Neural progenitor cell (in vitro differentiated cells): ENCODE measurements around the gene TBPL2. TPM values are rescaled to one million over a fixed set of nuclear protein-coding genes. Genes with fewer than 3 reads are reported as not detected.
A peak's percentile ranks its signal among the peaks of the same experiment; 100 is the strongest.
"Not testable (repeated sequence)": the region's sequence is repeated elsewhere in the genome, so short reads cannot be mapped to it uniquely, and the experiment has no call there.

Source experiments
- DNase-seq: peaks from one replicate; pipeline ENCODE4 v3.0.0-alpha.2; 2016; ENCODE audit warnings: low spot score
- H2AFZ ChIP-seq: fragments of 200-600 bp; sonication (generic); replicated peaks from 2 replicates; pipeline ENCODE4 v1.6.1; 2016; ENCODE audit warnings: antibody characterized with exemption
- H3F3A ChIP-seq: fragments of 200-600 bp; sonication (generic); 2 replicates; pipeline ENCODE4 v1.6.1; 2016; ENCODE audit warnings: antibody characterized with exemption, low read depth
- H3K27ac ChIP-seq: fragments of 200-600 bp; sonication (generic); 2 replicates; pipeline ENCODE4 v1.5.1; 2016; ENCODE audit warnings: mild to moderate bottlenecking
- H3K27me3 ChIP-seq: fragments of 200-600 bp; sonication (generic); 2 replicates; pipeline ENCODE4 v1.6.1; 2016; ENCODE audit warnings: mild to moderate bottlenecking, moderate library complexity
- H3K36me3 ChIP-seq: fragments of 200-600 bp; sonication (generic); 2 replicates; pipeline ENCODE4 v1.5.1; 2016
- H3K4me1 ChIP-seq: fragments of 200-600 bp; sonication (generic); 2 replicates; pipeline ENCODE4 v1.6.1; 2016; ENCODE audit warnings: mixed run types
- H3K4me2 ChIP-seq: fragments of 200-600 bp; sonication (generic); 2 replicates; pipeline ENCODE4 v1.6.1; 2016
- H3K4me3 ChIP-seq: fragments of 200-600 bp; sonication (generic); 2 replicates; pipeline ENCODE4 v1.5.1; 2016
- H3K79me2 ChIP-seq: fragments of 200-600 bp; sonication (generic); 2 replicates; pipeline ENCODE4 v1.6.1; 2016; ENCODE audit warnings: low read depth
- H3K9ac ChIP-seq: fragments of 200-600 bp; sonication (generic); 2 replicates; pipeline ENCODE4 v1.6.1; 2016
- H3K9me3 ChIP-seq: fragments of 200-600 bp; sonication (generic); 2 replicates; pipeline ENCODE4 v1.5.1; 2016; ENCODE audit warnings: low read depth
- H4K20me1 ChIP-seq: fragments of 200-600 bp; sonication (generic); 2 replicates; pipeline ENCODE4 v1.6.1; 2016; ENCODE audit warnings: low read depth
- H3K27ac Mint-ChIP-seq: 3 replicates; pipeline ENCODE4 v1.8.0; 2021; ENCODE audit warnings: mixed read lengths
- H3K27me3 Mint-ChIP-seq: 2 replicates; pipeline ENCODE4 v1.8.0; 2022; ENCODE audit warnings: low read depth, mild to moderate bottlenecking, inconsistent platforms, moderate library complexity, mixed read lengths; ENCODE audit not compliant: insufficient read depth
- H3K36me3 Mint-ChIP-seq: 3 replicates; pipeline ENCODE4 v1.8.0; 2021; ENCODE audit warnings: mixed read lengths
- H3K4me1 Mint-ChIP-seq: 3 replicates; pipeline ENCODE4 v1.8.0; 2021; ENCODE audit warnings: mixed read lengths
- H3K4me3 Mint-ChIP-seq: 3 replicates; pipeline ENCODE4 v1.8.0; 2021; ENCODE audit warnings: mild to moderate bottlenecking, moderate library complexity, mixed read lengths
- H3K9me3 Mint-ChIP-seq: 3 replicates; pipeline ENCODE4 v1.8.0; 2020; ENCODE audit warnings: mixed read lengths
- CTCF ChIP-seq: fragments of 200-600 bp; sonication (generic); IDR thresholded peaks from 2 replicates; pipeline ENCODE4 v1.5.1; 2017; ENCODE audit warnings: antibody characterized with exemption, mild to moderate bottlenecking
- EZH2 ChIP-seq: fragments of 200-600 bp; sonication (generic); IDR thresholded peaks from 2 replicates; pipeline ENCODE4 v1.6.1; 2017; ENCODE audit warnings: antibody characterized with exemption, mild to moderate bottlenecking, moderate library complexity
- EZH2phosphoT487 ChIP-seq: fragments of 200-600 bp; sonication (generic); IDR thresholded peaks from 2 replicates; pipeline ENCODE4 v1.6.1; 2017; ENCODE audit warnings: antibody characterized with exemption
- total RNA-seq: library from RNA; depleted of rRNA; stranded (reverse); fragments of >200 nt; gene quantifications from 2 replicates; pipeline ENCODE4 v1.2.3, GENCODE V29; 2015; ENCODE audit warnings: low replicate concordance

TBPL2 gene
- total RNA-seq, 1 donor from 2014 or later = not detected

- Histone ChIP-seq H3K27ac (no peak overlapping the region), H2AFZ (no peak overlapping the region), H3K79me2 (no peaks in the 10 kb centered on the region), H3K4me2 (no peak overlapping the region), H3K4me3 (no peak overlapping the region), H4K20me1 (no peaks in the 10 kb centered on the region), H3F3A (no peaks in the 10 kb centered on the region), H3K36me3 (no peaks in the 10 kb centered on the region), H3K9ac (no peak overlapping the region), H3K9me3 (no peaks in the 10 kb centered on the region), H3K4me1 (no peaks in the 10 kb centered on the region), H3K27me3 (no peaks in the 10 kb centered on the region)
- no peak for DNase-seq
- H3K4me1 Mint-ChIP-seq = peaks cover 16% of the 10 kb centered on the region
- H3K36me3 Mint-ChIP-seq = no peaks in the 10 kb centered on the region
- no peak for TF ChIP-seq EZH2
- no peak for TF ChIP-seq EZH2phosphoT487
- no peak for TF ChIP-seq CTCF
- H3K9me3 Mint-ChIP-seq = no peaks in the 10 kb centered on the region
- H3K27me3 Mint-ChIP-seq = no peaks in the 10 kb centered on the region
- H3K4me3 Mint-ChIP-seq = no peak overlapping the region
- no peak overlapping the region for H3K27ac Mint-ChIP-seq
Observed at GRCh38 chr14:55481769-55482168, 41.4 kb upstream of the TBPL2 start.

DNA sequence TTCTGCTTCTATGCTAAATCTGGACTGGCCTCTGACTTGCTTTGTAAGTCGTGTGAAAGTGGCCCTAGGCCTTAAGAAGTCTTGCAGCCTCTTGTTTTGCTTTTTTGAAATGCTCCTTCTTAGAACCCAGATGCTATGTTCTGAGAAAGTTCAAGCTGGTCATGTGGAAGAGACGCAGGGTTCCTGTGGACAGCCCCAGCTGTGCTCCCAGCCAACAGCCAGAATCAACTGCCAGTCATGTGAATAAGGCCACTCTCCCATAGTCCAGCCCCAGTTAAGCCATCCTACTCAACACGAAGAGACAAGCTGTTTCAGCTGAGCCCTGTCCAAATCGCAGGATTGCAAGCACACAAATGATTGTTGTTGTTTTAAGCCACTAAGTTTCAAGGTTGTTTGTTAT is 37.3 kb upstream of the TBPL2 start:
- H3K79me2 ChIP-seq = no peaks in the 10 kb centered on the region
- Mint-ChIP-seq H3K4me1 (peaks cover 17% of the 10 kb centered on the region), H3K9me3 (no peaks in the 10 kb centered on the region), H3K27ac (peak overlapping the region; percentile 46), H3K27me3 (peaks cover 3% of the 10 kb centered on the region), H3K36me3 (no peaks in the 10 kb centered on the region), H3K4me3 (no peak overlapping the region)
- no peaks in the 10 kb centered on the region for H3F3A ChIP-seq
- H3K27me3 ChIP-seq = no peaks in the 10 kb centered on the region
- H3K4me2 ChIP-seq = no peak overlapping the region
- TF ChIP-seq CTCF (no peak), EZH2phosphoT487 (no peak), EZH2 (no peak)
- no peak overlapping the region for H3K9ac ChIP-seq
- H3K9me3 ChIP-seq = no peaks in the 10 kb centered on the region
- no peaks in the 10 kb centered on the region for H4K20me1 ChIP-seq
- H3K4me3 ChIP-seq = no peak overlapping the region
- DNase-seq = peak; percentile 7
- peak overlapping the region; percentile 12 for H2AFZ ChIP-seq
- H3K27ac ChIP-seq = no peak overlapping the region
- H3K36me3 ChIP-seq = no peaks in the 10 kb centered on the region
- H3K4me1 ChIP-seq = no peaks in the 10 kb centered on the region

DNA sequence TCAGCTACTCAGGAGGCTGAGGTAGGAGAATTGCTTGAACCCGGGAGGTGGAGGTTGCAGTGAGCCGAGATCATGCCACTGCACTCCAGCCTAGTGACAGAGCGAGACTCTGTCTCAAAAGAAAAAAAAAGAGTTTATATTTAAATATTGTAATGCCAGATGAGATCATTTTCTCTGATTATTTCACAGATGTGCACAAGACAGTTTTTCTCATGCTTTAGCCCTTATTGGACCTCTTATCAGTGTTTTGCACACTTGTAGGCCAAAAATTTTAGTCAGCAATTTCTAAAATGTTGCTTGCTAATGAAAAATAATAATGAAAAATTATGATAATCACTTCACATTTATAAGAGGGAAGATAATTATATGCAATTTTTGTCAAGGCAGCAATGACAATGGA is 36.0 kb upstream of the TBPL2 start:
- not testable (repeated sequence) for H4K20me1 ChIP-seq, H3K27ac Mint-ChIP-seq, H3K4me1 ChIP-seq, H3K4me3 Mint-ChIP-seq, H3K27ac ChIP-seq, H3K9ac ChIP-seq, H3K79me2 ChIP-seq, H3K36me3 ChIP-seq, H2AFZ ChIP-seq, H3K9me3 ChIP-seq, H3K4me3 ChIP-seq, H3K4me2 ChIP-seq, H3F3A ChIP-seq, H3K36me3 Mint-ChIP-seq, H3K27me3 Mint-ChIP-seq, H3K9me3 Mint-ChIP-seq, DNase-seq, H3K27me3 ChIP-seq
- H3K4me1 Mint-ChIP-seq = peaks cover 17% of the 10 kb centered on the region

DNA sequence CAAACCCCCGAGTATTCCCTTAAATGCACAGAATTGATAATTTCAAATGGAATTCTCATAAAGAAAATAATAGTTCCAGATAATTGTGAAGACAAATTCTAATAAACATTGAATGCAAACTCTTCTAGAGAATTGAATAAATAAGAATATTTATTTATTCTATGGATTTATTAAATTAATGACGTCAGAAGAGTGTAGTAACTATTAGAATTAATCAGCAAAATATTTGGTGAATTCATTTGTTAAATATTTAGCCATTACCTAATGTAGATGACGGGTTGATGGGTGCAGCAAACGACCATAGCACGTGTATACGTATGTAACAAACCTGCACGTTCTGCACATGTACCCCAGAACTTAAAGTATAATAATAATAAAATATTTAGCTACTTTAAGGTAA is 33.4 kb upstream of the TBPL2 start:
- Histone ChIP-seq H3K9me3 (no peaks in the 10 kb centered on the region), H3K36me3 (no peaks in the 10 kb centered on the region), H3K27ac (no peak overlapping the region), H3K4me2 (no peak overlapping the region), H4K20me1 (no peaks in the 10 kb centered on the region), H3K9ac (no peak overlapping the region), H3F3A (no peaks in the 10 kb centered on the region), H3K4me1 (no peaks in the 10 kb centered on the region), H2AFZ (no peak overlapping the region), H3K27me3 (no peaks in the 10 kb centered on the region), H3K79me2 (no peaks in the 10 kb centered on the region), H3K4me3 (no peak overlapping the region)
- Mint-ChIP-seq H3K36me3 (no peaks in the 10 kb centered on the region), H3K4me3 (no peak overlapping the region), H3K9me3 (no peaks in the 10 kb centered on the region), H3K4me1 (peaks cover 17% of the 10 kb centered on the region), H3K27me3 (peaks cover 3% of the 10 kb centered on the region), H3K27ac (no peak overlapping the region)
- TF ChIP-seq EZH2phosphoT487 (no peak), EZH2 (no peak), CTCF (no peak)
- no peak for DNase-seq
